ENCODE data around the gene NHERF1. TPM values are rescaled to one million over a fixed set of nuclear protein-coding genes. Genes with fewer than 3 reads are reported as not detected.

Gene NHERF1
- total RNA-seq, 4 donors from 2014 or later: 21.9 to 63.4 (median 43.8) TPM

GRCh38 chr17:74728033-74728701, 20.3 kb upstream of the NHERF1 start:
- intact Hi-C loops (cut with DNase I): no loop called here
- WGBS, 2 donors: 90% methylated on average over 3 of the region's 3 CpGs
- H3K9me3 ChIP-seq: no peaks in the 10 kb centered on the region

GRCh38 chr17:74728702-74729075, 19.7 kb upstream of the NHERF1 start:
- 87 to 90% methylated on average over 3 of the region's 3 CpGs for WGBS, 2 donors

More at GRCh38 chr17:74728033-74728701, 20.3 kb upstream of the NHERF1 start:
- no peaks in the 10 kb centered on the region for H3K36me3 ChIP-seq
- TF ChIP-seq POLR2A (IDR thresholded peaks at IDR 0.05): no peak
- TF ChIP-seq CTCF (IDR thresholded peaks at IDR 0.05): no peak
- no peak overlapping the region for H3K4me3 ChIP-seq (replicated peaks in 1 of 3)
- H3K4me1 ChIP-seq: peaks cover 7 to 9% of the 10 kb centered on the region in 2 donors
- no peak overlapping the region for H3K27ac ChIP-seq
- H3K27me3 ChIP-seq: no peaks in the 10 kb centered on the region
- no peak for DNase-seq

GRCh38 chr17:74729368-74729767, 19.1 kb upstream of the NHERF1 start:
- intact Hi-C loops (cut with DNase I): no loop called here
- WGBS, 2 donors: 91 to 96% methylated on average over 4 of the region's 5 CpGs
- H3K4me3 ChIP-seq (replicated peaks in 1 of 3): no peak overlapping the region
- TF ChIP-seq POLR2A (IDR thresholded peaks at IDR 0.05) (no peak), CTCF (IDR thresholded peaks at IDR 0.05) (no peak)
- H3K4me1 ChIP-seq: peaks cover 7 to 9% of the 10 kb centered on the region in 2 donors
- no peaks in the 10 kb centered on the region for H3K27me3 ChIP-seq
- no peak for DNase-seq
- H3K27ac ChIP-seq: no peak overlapping the region
- no peaks in the 10 kb centered on the region for H3K36me3 ChIP-seq
- H3K9me3 ChIP-seq: no peaks in the 10 kb centered on the region

More at GRCh38 chr17:74728702-74729075, 19.7 kb upstream of the NHERF1 start:
- Histone ChIP-seq H3K9me3 (no peaks in the 10 kb centered on the region), H3K27ac (no peak overlapping the region), H3K4me1 (peaks cover 7 to 9% of the 10 kb centered on the region in 2 donors), H3K27me3 (no peaks in the 10 kb centered on the region), H3K36me3 (no peaks in the 10 kb centered on the region), H3K4me3 (replicated peaks in 1 of 3) (no peak overlapping the region)
- TF ChIP-seq POLR2A (IDR thresholded peaks at IDR 0.05): no peak
- TF ChIP-seq CTCF (IDR thresholded peaks at IDR 0.05): no peak
- intact Hi-C loops (cut with DNase I): no loop called here
- no peak for DNase-seq

GRCh38 chr17:74729866-74730265, 18.6 kb upstream of the NHERF1 start:
- Histone ChIP-seq H3K4me1 (peaks cover 7 to 9% of the 10 kb centered on the region in 2 donors), H3K27ac (no peak overlapping the region), H3K9me3 (no peaks in the 10 kb centered on the region), H3K36me3 (no peaks in the 10 kb centered on the region), H3K27me3 (no peaks in the 10 kb centered on the region), H3K4me3 (replicated peaks in 1 of 3) (no peak overlapping the region)
- 86 to 88% methylated on average over 15 of the region's 15 CpGs for WGBS, 2 donors
- TF ChIP-seq CTCF (IDR thresholded peaks at IDR 0.05) (no peak), POLR2A (IDR thresholded peaks at IDR 0.05) (no peak)
- intact Hi-C loops (cut with DNase I): loop anchor here (5.0 kb wide), 1 partner anchor 53 kb away; no protein-coding TSS in a partner anchor
- DNase-seq: no peak
